ENCODE data around the gene MDGA2.

The MDGA2 gene

GRCh38 chr14:46902837-46903236 lies 772.6 kb downstream of the MDGA2 start:
- H3K9me3 ChIP-seq (ENCODE audit: control insufficient read depth in 2 of 2, low read length in 2 of 2) = no peaks in the 10 kb centered on the region
- H3K27ac ChIP-seq (ENCODE audit: low read length) = no peak overlapping the region
- no peak overlapping the region for H3K4me3 ChIP-seq (ENCODE audit: low read length in 2 of 2)
- no peaks in the 10 kb centered on the region for H3K36me3 ChIP-seq (ENCODE audit: control insufficient read depth in 2 of 2, insufficient read depth in 2 of 2, low read length in 2 of 2)
- no peak overlapping the region for H3K9ac ChIP-seq (ENCODE audit: low read length in 2 of 2)
- no peaks in the 10 kb centered on the region for H3K27me3 ChIP-seq (ENCODE audit: control insufficient read depth in 1 of 2, insufficient read depth in 2 of 2, low read length in 2 of 2)
- no peaks in the 10 kb centered on the region for H3K4me1 ChIP-seq (ENCODE audit: control insufficient read depth, insufficient read depth, low read length)

DNA sequence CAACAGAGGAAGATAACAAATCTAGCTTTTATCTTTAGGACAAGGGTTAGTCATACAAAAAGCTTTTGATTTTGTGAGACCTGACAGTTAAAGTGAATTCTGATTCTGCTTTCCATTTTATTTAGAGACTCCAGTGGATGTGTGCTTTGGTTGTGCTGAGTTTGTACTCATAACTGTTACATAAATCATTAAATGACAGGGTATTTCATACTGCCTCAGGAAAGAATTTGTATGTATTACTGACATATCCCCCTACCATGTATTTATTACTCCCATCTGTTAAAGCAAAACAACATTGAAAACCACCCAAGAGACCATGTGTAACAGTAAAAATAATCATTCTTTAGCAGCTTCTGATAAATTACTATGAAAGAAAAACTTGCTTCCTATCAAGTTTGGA lies 780.9 kb downstream of the MDGA2 start:
- Histone ChIP-seq H3K4me1 (ENCODE audit: control insufficient read depth, insufficient read depth, low read length) (no peaks in the 10 kb centered on the region), H3K9me3 (ENCODE audit: control insufficient read depth in 2 of 2, low read length in 2 of 2) (no peaks in the 10 kb centered on the region), H3K27ac (ENCODE audit: low read length) (no peak overlapping the region), H3K36me3 (ENCODE audit: control insufficient read depth in 2 of 2, insufficient read depth in 2 of 2, low read length in 2 of 2) (no peaks in the 10 kb centered on the region), H3K4me3 (ENCODE audit: low read length in 2 of 2) (no peak overlapping the region), H3K9ac (ENCODE audit: low read length in 2 of 2) (no peak overlapping the region), H3K27me3 (ENCODE audit: control insufficient read depth in 1 of 2, insufficient read depth in 2 of 2, low read length in 2 of 2) (no peaks in the 10 kb centered on the region)

- H3K27me3 ChIP-seq (ENCODE audit: control insufficient read depth in 1 of 2, insufficient read depth in 2 of 2, low read length in 2 of 2) = no peaks in the 10 kb centered on the region
- H3K27ac ChIP-seq (ENCODE audit: low read length) = no peak overlapping the region
- no peak overlapping the region for H3K4me3 ChIP-seq (ENCODE audit: low read length in 2 of 2)
- H3K36me3 ChIP-seq (ENCODE audit: control insufficient read depth in 2 of 2, insufficient read depth in 2 of 2, low read length in 2 of 2) = no peaks in the 10 kb centered on the region
- no peaks in the 10 kb centered on the region for H3K9me3 ChIP-seq (ENCODE audit: control insufficient read depth in 2 of 2, low read length in 2 of 2)
- H3K4me1 ChIP-seq (ENCODE audit: control insufficient read depth, insufficient read depth, low read length) = no peaks in the 10 kb centered on the region
- no peak overlapping the region for H3K9ac ChIP-seq (ENCODE audit: low read length in 2 of 2)
These were observed 788.3 kb downstream of the MDGA2 start for GRCh38 chr14:46887144-46887543.

DNA sequence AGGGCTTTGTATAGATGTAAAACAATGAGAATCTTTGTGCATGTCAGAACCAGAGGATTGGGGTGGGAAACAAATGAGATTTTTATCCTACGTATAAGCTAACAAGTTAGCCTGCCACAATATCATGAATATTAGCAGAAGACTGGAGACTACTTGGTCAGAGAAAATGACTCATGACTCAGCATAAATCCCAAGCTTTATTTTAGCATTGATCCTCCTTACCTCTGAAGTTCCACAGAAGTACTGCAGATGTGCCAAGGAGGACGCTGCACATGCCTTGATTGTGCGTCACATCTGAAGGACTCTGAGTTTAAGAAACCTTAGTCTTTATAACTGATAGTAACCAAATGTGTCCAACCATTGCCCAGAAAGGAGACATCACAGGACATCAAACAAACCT lies 789.8 kb downstream of the MDGA2 start:
- Histone ChIP-seq H3K36me3 (ENCODE audit: control insufficient read depth in 2 of 2, insufficient read depth in 2 of 2, low read length in 2 of 2) (no peaks in the 10 kb centered on the region), H3K27ac (ENCODE audit: low read length) (no peak overlapping the region), H3K4me1 (ENCODE audit: control insufficient read depth, insufficient read depth, low read length) (no peaks in the 10 kb centered on the region)

DNA sequence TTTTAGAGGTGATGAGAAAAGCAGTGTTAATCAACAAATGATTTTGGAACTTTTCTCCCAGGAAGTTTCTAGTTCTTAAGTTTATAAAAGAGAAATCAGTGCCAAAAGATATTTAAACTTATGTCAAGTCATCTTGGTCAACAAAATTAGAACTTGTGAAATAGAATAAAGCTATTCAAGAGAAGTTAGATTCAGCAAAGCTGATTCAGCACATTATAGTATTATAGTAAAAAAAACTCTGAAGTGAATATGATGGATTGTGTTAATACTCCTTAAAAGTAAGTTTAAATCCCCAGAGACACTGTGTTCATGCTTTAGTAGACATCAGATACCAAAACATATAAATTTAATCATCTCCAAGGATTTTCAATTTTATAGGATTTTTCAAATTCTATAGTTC lies 813.7 kb downstream of the MDGA2 start:
- H3K36me3 ChIP-seq (ENCODE audit: control insufficient read depth in 2 of 2, insufficient read depth in 2 of 2, low read length in 2 of 2) = no peaks in the 10 kb centered on the region
- H3K27me3 ChIP-seq (ENCODE audit: control insufficient read depth in 1 of 2, insufficient read depth in 2 of 2, low read length in 2 of 2) = no peaks in the 10 kb centered on the region
- H3K27ac ChIP-seq (ENCODE audit: low read length) = no peak overlapping the region
- H3K9ac ChIP-seq (ENCODE audit: low read length in 2 of 2) = no peak overlapping the region
- H3K4me3 ChIP-seq (ENCODE audit: low read length in 2 of 2) = no peak overlapping the region
- H3K4me1 ChIP-seq (ENCODE audit: control insufficient read depth, insufficient read depth, low read length) = no peaks in the 10 kb centered on the region
- H3K9me3 ChIP-seq (ENCODE audit: control insufficient read depth in 2 of 2, low read length in 2 of 2) = no peaks in the 10 kb centered on the region

More for the DNA sequence above, 789.8 kb downstream of the MDGA2 start:
- Histone ChIP-seq H3K9ac (ENCODE audit: low read length in 2 of 2) (no peak overlapping the region), H3K9me3 (ENCODE audit: control insufficient read depth in 2 of 2, low read length in 2 of 2) (no peaks in the 10 kb centered on the region), H3K27me3 (ENCODE audit: control insufficient read depth in 1 of 2, insufficient read depth in 2 of 2, low read length in 2 of 2) (no peaks in the 10 kb centered on the region), H3K4me3 (ENCODE audit: low read length in 2 of 2) (no peak overlapping the region)

DNA sequence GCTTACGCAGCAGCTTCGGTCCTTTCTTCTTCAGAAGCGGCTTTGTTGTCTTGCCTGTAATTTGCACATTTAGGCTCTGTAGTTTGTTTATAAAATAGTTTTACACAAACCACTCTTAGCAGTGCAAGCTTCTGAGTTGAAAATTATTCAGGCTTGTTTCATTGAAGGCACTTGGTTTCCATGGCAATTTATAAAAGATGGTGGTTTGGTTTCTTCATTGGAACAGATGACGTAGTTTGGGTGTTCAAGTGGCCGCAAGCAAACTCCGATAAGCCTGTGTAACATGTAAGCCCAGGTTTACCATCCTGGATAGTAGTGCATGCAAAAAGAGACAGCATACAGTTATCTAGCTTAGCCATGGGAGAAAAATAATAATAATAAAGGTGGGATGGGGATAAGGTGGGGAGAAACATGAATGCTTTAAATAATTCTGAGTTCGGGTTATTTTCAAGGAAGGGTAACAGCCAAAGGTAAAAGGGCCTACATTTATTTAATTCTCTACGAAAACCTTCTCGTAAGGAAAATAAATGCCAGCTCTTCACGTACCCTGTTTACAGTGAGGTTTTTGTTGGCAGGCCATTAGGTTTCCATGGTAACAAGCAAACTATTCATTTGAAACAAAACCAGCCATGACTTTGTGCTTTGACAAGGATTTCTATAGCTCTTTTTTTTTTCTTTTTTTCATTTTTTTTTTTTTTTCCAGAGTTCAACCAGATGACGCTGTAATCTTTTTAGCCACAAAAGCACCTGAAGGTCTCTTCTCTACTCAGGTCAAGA lies 834.3 kb downstream of the MDGA2 start:
- Histone ChIP-seq H3K27ac (ENCODE audit: low read length) (no peak overlapping the region), H3K4me1 (ENCODE audit: control insufficient read depth, insufficient read depth, low read length) (no peaks in the 10 kb centered on the region), H3K9ac (ENCODE audit: low read length in 2 of 2) (no peak overlapping the region), H3K9me3 (ENCODE audit: control insufficient read depth in 2 of 2, low read length in 2 of 2) (no peaks in the 10 kb centered on the region), H3K4me3 (ENCODE audit: low read length in 2 of 2) (no peak overlapping the region), H3K36me3 (ENCODE audit: control insufficient read depth in 2 of 2, insufficient read depth in 2 of 2, low read length in 2 of 2) (no peaks in the 10 kb centered on the region), H3K27me3 (ENCODE audit: control insufficient read depth in 1 of 2, insufficient read depth in 2 of 2, low read length in 2 of 2) (no peaks in the 10 kb centered on the region)

DNA sequence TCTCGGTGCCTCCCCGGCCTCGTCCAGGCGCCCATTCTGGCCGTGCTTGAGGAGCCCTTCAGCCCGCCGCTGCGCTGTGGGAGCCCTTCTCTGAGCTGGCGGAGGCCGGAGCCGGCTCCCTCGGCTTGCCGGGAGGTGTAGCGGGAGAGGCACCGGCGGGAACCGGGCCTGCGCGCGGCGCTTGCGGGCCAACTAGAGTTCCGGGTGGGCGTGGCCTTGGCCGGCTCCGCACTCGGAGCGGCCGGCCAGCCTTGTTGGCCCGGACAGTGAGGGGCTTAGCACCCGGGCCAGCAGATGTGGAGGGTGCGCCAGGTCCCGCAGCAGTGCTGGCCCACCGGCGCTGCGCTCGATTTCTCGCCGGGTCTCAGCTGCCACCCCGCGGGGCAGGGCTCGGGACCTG lies 855.1 kb downstream of the MDGA2 start:
- Histone ChIP-seq H3K27ac (ENCODE audit: low read length) (no peak overlapping the region), H3K9me3 (ENCODE audit: control insufficient read depth in 2 of 2, low read length in 2 of 2) (no peaks in the 10 kb centered on the region), H3K36me3 (ENCODE audit: control insufficient read depth in 2 of 2, insufficient read depth in 2 of 2, low read length in 2 of 2) (no peaks in the 10 kb centered on the region), H3K4me1 (ENCODE audit: control insufficient read depth, insufficient read depth, low read length) (no peaks in the 10 kb centered on the region), H3K9ac (ENCODE audit: low read length in 2 of 2) (no peak overlapping the region), H3K4me3 (ENCODE audit: low read length in 2 of 2) (no peak overlapping the region), H3K27me3 (ENCODE audit: control insufficient read depth in 1 of 2, insufficient read depth in 2 of 2, low read length in 2 of 2) (no peaks in the 10 kb centered on the region)

- no peak overlapping the region for H3K9ac ChIP-seq (ENCODE audit: low read length in 2 of 2)
- no peaks in the 10 kb centered on the region for H3K9me3 ChIP-seq (ENCODE audit: control insufficient read depth in 2 of 2, low read length in 2 of 2)
- no peak overlapping the region for H3K4me3 ChIP-seq (ENCODE audit: low read length in 2 of 2)
- H3K4me1 ChIP-seq (ENCODE audit: control insufficient read depth, insufficient read depth, low read length) = no peaks in the 10 kb centered on the region
- H3K36me3 ChIP-seq (ENCODE audit: control insufficient read depth in 2 of 2, insufficient read depth in 2 of 2, low read length in 2 of 2) = no peaks in the 10 kb centered on the region
- no peak overlapping the region for H3K27ac ChIP-seq (ENCODE audit: low read length)
- H3K27me3 ChIP-seq (ENCODE audit: control insufficient read depth in 1 of 2, insufficient read depth in 2 of 2, low read length in 2 of 2) = no peaks in the 10 kb centered on the region
These were observed 856.3 kb downstream of the MDGA2 start for GRCh38 chr14:46819117-46819516.

GRCh38 chr14:46818147-46818546 lies 857.3 kb downstream of the MDGA2 start:
- no peaks in the 10 kb centered on the region for H3K36me3 ChIP-seq (ENCODE audit: control insufficient read depth in 2 of 2, insufficient read depth in 2 of 2, low read length in 2 of 2)
- no peaks in the 10 kb centered on the region for H3K9me3 ChIP-seq (ENCODE audit: control insufficient read depth in 2 of 2, low read length in 2 of 2)
- H3K9ac ChIP-seq (ENCODE audit: low read length in 2 of 2) = no peak overlapping the region
- H3K4me1 ChIP-seq (ENCODE audit: control insufficient read depth, insufficient read depth, low read length) = no peaks in the 10 kb centered on the region
- no peaks in the 10 kb centered on the region for H3K27me3 ChIP-seq (ENCODE audit: control insufficient read depth in 1 of 2, insufficient read depth in 2 of 2, low read length in 2 of 2)
- H3K4me3 ChIP-seq (ENCODE audit: low read length in 2 of 2) = no peak overlapping the region
- H3K27ac ChIP-seq (ENCODE audit: low read length) = no peak overlapping the region

- no peak overlapping the region for H3K4me3 ChIP-seq (ENCODE audit: low read length in 2 of 2)
- H3K36me3 ChIP-seq (ENCODE audit: control insufficient read depth in 2 of 2, insufficient read depth in 2 of 2, low read length in 2 of 2) = no peaks in the 10 kb centered on the region
- H3K27ac ChIP-seq (ENCODE audit: low read length) = no peak overlapping the region
- H3K4me1 ChIP-seq (ENCODE audit: control insufficient read depth, insufficient read depth, low read length) = no peaks in the 10 kb centered on the region
- H3K9me3 ChIP-seq (ENCODE audit: control insufficient read depth in 2 of 2, low read length in 2 of 2) = no peaks in the 10 kb centered on the region
- H3K27me3 ChIP-seq (ENCODE audit: control insufficient read depth in 1 of 2, insufficient read depth in 2 of 2, low read length in 2 of 2) = no peaks in the 10 kb centered on the region
- H3K9ac ChIP-seq (ENCODE audit: low read length in 2 of 2) = no peak overlapping the region
These were observed 882.3 kb downstream of the MDGA2 start for GRCh38 chr14:46793144-46793543.
